ENCODE measurements around the gene IQSEC1. TPM values are rescaled to one million over a fixed set of nuclear protein-coding genes. Genes with fewer than 3 reads are reported as not detected.
A peak's percentile ranks its signal among the peaks of the same experiment; 100 is the strongest.

IQSEC1 gene
- total and polyA plus RNA-seq, 2 donors, result 9.4 to 21.9 TPM

- no peaks in the 10 kb centered on the region for H3K27me3 ChIP-seq (ENCODE audit: control insufficient read depth in 2 of 2, insufficient read depth in 1 of 2, low read length in 1 of 2)
- no peak for DNase-seq (ENCODE audit: low read depth in 6 of 9, low spot score in 9 of 9)
- 69% methylated on average over 16 of the region's 16 CpGs for WGBS
- H3K4me3 ChIP-seq (ENCODE audit: low read length in 2 of 2), result no peak overlapping the region
- no peak overlapping the region for H3K27ac ChIP-seq (ENCODE audit: low read depth in 1 of 2, low read length in 1 of 2)
- H3K4me1 ChIP-seq (ENCODE audit: control insufficient read depth in 2 of 2, insufficient read depth in 2 of 2, low read length in 2 of 2), result peaks cover 23 to 92% of the 10 kb centered on the region in 2 donors
- H3K9me3 ChIP-seq (ENCODE audit: control insufficient read depth in 2 of 2, insufficient read depth in 1 of 2, low read length in 1 of 2), result peaks cover 0 to 5% of the 10 kb centered on the region in 2 donors
- peaks cover 3 to 6% of the 10 kb centered on the region in 2 donors for H3K36me3 ChIP-seq (ENCODE audit: control insufficient read depth in 2 of 2, insufficient read depth in 2 of 2, low read length in 1 of 2)
Observed at GRCh38 chr3:13009132-13009945, 63.9 kb downstream of the IQSEC1 start.

- DNase-seq (ENCODE audit: low read depth in 6 of 9, low spot score in 9 of 9), result no peak
- Histone ChIP-seq H3K36me3 (ENCODE audit: control insufficient read depth in 2 of 2, insufficient read depth in 2 of 2, low read length in 1 of 2) (peaks cover 3 to 6% of the 10 kb centered on the region in 2 donors), H3K27me3 (ENCODE audit: control insufficient read depth in 2 of 2, insufficient read depth in 1 of 2, low read length in 1 of 2) (no peaks in the 10 kb centered on the region), H3K9me3 (ENCODE audit: control insufficient read depth in 2 of 2, insufficient read depth in 1 of 2, low read length in 1 of 2) (peaks cover 0 to 5% of the 10 kb centered on the region in 2 donors), H3K4me1 (ENCODE audit: control insufficient read depth in 2 of 2, insufficient read depth in 2 of 2, low read length in 2 of 2) (peaks cover 22 to 84% of the 10 kb centered on the region in 2 donors), H3K4me3 (ENCODE audit: low read length in 2 of 2) (no peak overlapping the region), H3K27ac (ENCODE audit: low read depth in 1 of 2, low read length in 1 of 2) (no peak overlapping the region)
- 95% methylated on average over 17 of the region's 17 CpGs for WGBS
Observed at GRCh38 chr3:13008155-13008995, 64.9 kb downstream of the IQSEC1 start.

- 95% methylated on average over 16 of the region's 16 CpGs for WGBS
- DNase-seq (ENCODE audit: low read depth in 6 of 9, low spot score in 9 of 9), result no peak
- Histone ChIP-seq H3K27ac (ENCODE audit: low read depth in 1 of 2, low read length in 1 of 2) (peak overlapping the region in 1 of 2 donors; percentile 55), H3K4me3 (ENCODE audit: low read length in 2 of 2) (no peak overlapping the region), H3K27me3 (ENCODE audit: control insufficient read depth in 2 of 2, insufficient read depth in 1 of 2, low read length in 1 of 2) (no peaks in the 10 kb centered on the region), H3K4me1 (ENCODE audit: control insufficient read depth in 2 of 2, insufficient read depth in 2 of 2, low read length in 2 of 2) (peaks cover 19 to 76% of the 10 kb centered on the region in 2 donors), H3K9me3 (ENCODE audit: control insufficient read depth in 2 of 2, insufficient read depth in 1 of 2, low read length in 1 of 2) (peaks cover 0 to 5% of the 10 kb centered on the region in 2 donors), H3K36me3 (ENCODE audit: control insufficient read depth in 2 of 2, insufficient read depth in 2 of 2, low read length in 1 of 2) (peaks cover 3 to 6% of the 10 kb centered on the region in 2 donors)
Observed at GRCh38 chr3:13007251-13007941, 65.8 kb downstream of the IQSEC1 start.

GRCh38 chr3:13006216-13006990 is 66.8 kb downstream of the IQSEC1 start:
- Histone ChIP-seq H3K4me3 (ENCODE audit: low read length in 2 of 2) (no peak overlapping the region), H3K27ac (ENCODE audit: low read depth in 1 of 2, low read length in 1 of 2) (peak overlapping the region; percentile 10 to 55), H3K4me1 (ENCODE audit: control insufficient read depth in 2 of 2, insufficient read depth in 2 of 2, low read length in 2 of 2) (peaks cover 11 to 66% of the 10 kb centered on the region in 2 donors), H3K36me3 (ENCODE audit: control insufficient read depth in 2 of 2, insufficient read depth in 2 of 2, low read length in 1 of 2) (peaks cover 4 to 6% of the 10 kb centered on the region in 2 donors), H3K27me3 (ENCODE audit: control insufficient read depth in 2 of 2, insufficient read depth in 1 of 2, low read length in 1 of 2) (no peaks in the 10 kb centered on the region), H3K9me3 (ENCODE audit: control insufficient read depth in 2 of 2, insufficient read depth in 1 of 2, low read length in 1 of 2) (peaks cover 0 to 5% of the 10 kb centered on the region in 2 donors)
- 93% methylated on average over 17 of the region's 17 CpGs for WGBS
- no peak for DNase-seq (ENCODE audit: low read depth in 6 of 9, low spot score in 9 of 9)

GRCh38 chr3:13005301-13005700 is 67.9 kb downstream of the IQSEC1 start:
- 93% methylated on average over 5 of the region's 5 CpGs for WGBS
- Histone ChIP-seq H3K4me3 (ENCODE audit: low read length in 2 of 2) (no peak overlapping the region), H3K9me3 (ENCODE audit: control insufficient read depth in 2 of 2, insufficient read depth in 1 of 2, low read length in 1 of 2) (peaks cover 0 to 2% of the 10 kb centered on the region in 2 donors), H3K27ac (ENCODE audit: low read depth in 1 of 2, low read length in 1 of 2) (no peak overlapping the region), H3K36me3 (ENCODE audit: control insufficient read depth in 2 of 2, insufficient read depth in 2 of 2, low read length in 1 of 2) (peaks cover 6 to 10% of the 10 kb centered on the region in 2 donors), H3K27me3 (ENCODE audit: control insufficient read depth in 2 of 2, insufficient read depth in 1 of 2, low read length in 1 of 2) (no peaks in the 10 kb centered on the region), H3K4me1 (ENCODE audit: control insufficient read depth in 2 of 2, insufficient read depth in 2 of 2, low read length in 2 of 2) (peaks cover 2 to 55% of the 10 kb centered on the region in 2 donors)
- DNase-seq (ENCODE audit: low read depth in 6 of 9, low spot score in 9 of 9), result no peak

- Histone ChIP-seq H3K27me3 (ENCODE audit: control insufficient read depth in 2 of 2, insufficient read depth in 1 of 2, low read length in 1 of 2) (no peaks in the 10 kb centered on the region), H3K27ac (ENCODE audit: low read depth in 1 of 2, low read length in 1 of 2) (no peak overlapping the region), H3K4me1 (ENCODE audit: control insufficient read depth in 2 of 2, insufficient read depth in 2 of 2, low read length in 2 of 2) (peaks cover 2 to 48% of the 10 kb centered on the region in 2 donors), H3K4me3 (ENCODE audit: low read length in 2 of 2) (no peak overlapping the region), H3K9me3 (ENCODE audit: control insufficient read depth in 2 of 2, insufficient read depth in 1 of 2, low read length in 1 of 2) (peaks cover 0 to 2% of the 10 kb centered on the region in 2 donors), H3K36me3 (ENCODE audit: control insufficient read depth in 2 of 2, insufficient read depth in 2 of 2, low read length in 1 of 2) (peaks cover 6 to 11% of the 10 kb centered on the region in 2 donors)
- 97% methylated on average over 7 of the region's 7 CpGs for WGBS
- DNase-seq (ENCODE audit: low read depth in 6 of 9, low spot score in 9 of 9), result no peak
Observed at GRCh38 chr3:13004376-13004775, 68.9 kb downstream of the IQSEC1 start.

GRCh38 chr3:13003608-13004007 is 69.6 kb downstream of the IQSEC1 start:
- H3K4me3 ChIP-seq (ENCODE audit: low read length in 2 of 2), result no peak overlapping the region
- H3K4me1 ChIP-seq (ENCODE audit: control insufficient read depth in 2 of 2, insufficient read depth in 2 of 2, low read length in 2 of 2), result peaks cover 2 to 48% of the 10 kb centered on the region in 2 donors
- peaks cover 6 to 11% of the 10 kb centered on the region in 2 donors for H3K36me3 ChIP-seq (ENCODE audit: control insufficient read depth in 2 of 2, insufficient read depth in 2 of 2, low read length in 1 of 2)
- H3K9me3 ChIP-seq (ENCODE audit: control insufficient read depth in 2 of 2, insufficient read depth in 1 of 2, low read length in 1 of 2), result peaks cover 0 to 2% of the 10 kb centered on the region in 2 donors
- 83% methylated on average over 4 of the region's 4 CpGs for WGBS
- no peak overlapping the region for H3K27ac ChIP-seq (ENCODE audit: low read depth in 1 of 2, low read length in 1 of 2)
- no peaks in the 10 kb centered on the region for H3K27me3 ChIP-seq (ENCODE audit: control insufficient read depth in 2 of 2, insufficient read depth in 1 of 2, low read length in 1 of 2)
- DNase-seq (ENCODE audit: low read depth in 6 of 9, low spot score in 9 of 9), result no peak

- no peak overlapping the region for H3K27ac ChIP-seq (ENCODE audit: low read depth in 1 of 2, low read length in 1 of 2)
- peaks cover 2 to 39% of the 10 kb centered on the region in 2 donors for H3K4me1 ChIP-seq (ENCODE audit: control insufficient read depth in 2 of 2, insufficient read depth in 2 of 2, low read length in 2 of 2)
- no peak overlapping the region for H3K4me3 ChIP-seq (ENCODE audit: low read length in 2 of 2)
- H3K9me3 ChIP-seq (ENCODE audit: control insufficient read depth in 2 of 2, insufficient read depth in 1 of 2, low read length in 1 of 2), result peaks cover 0 to 2% of the 10 kb centered on the region in 2 donors
- no peaks in the 10 kb centered on the region for H3K27me3 ChIP-seq (ENCODE audit: control insufficient read depth in 2 of 2, insufficient read depth in 1 of 2, low read length in 1 of 2)
- DNase-seq (ENCODE audit: low read depth in 6 of 9, low spot score in 9 of 9), result peak in 1 of 9 donors; percentile 28
- 97% methylated on average over 2 of the region's 2 CpGs for WGBS
- H3K36me3 ChIP-seq (ENCODE audit: control insufficient read depth in 2 of 2, insufficient read depth in 2 of 2, low read length in 1 of 2), result peaks cover 0 to 11% of the 10 kb centered on the region in 2 donors
Observed at GRCh38 chr3:13002398-13003124, 70.7 kb downstream of the IQSEC1 start.

Data from thymus (tissue), 11 donors.